SU-DHL-6 (cell line): ENCODE data around the gene ILDR2.

ENCODE experiments used
- CTCF ChIP-seq: fragments of 200-600 bp; sonication (generic); IDR thresholded peaks from one replicate; pipeline ENCODE4 v1.5.1; 2017; ENCODE audit warnings: antibody characterized with exemption, mild to moderate bottlenecking, low read length, moderate library complexity; ENCODE audit not compliant: insufficient read depth, poor library complexity, severe bottlenecking
- EZH2phosphoT487 ChIP-seq: fragments of 200-600 bp; sonication (generic), shearing (Covaris generic); conservative IDR thresholded peaks from 2 replicates; pipeline ENCODE4 v1.6.1; 2018; ENCODE audit warnings: mild to moderate bottlenecking, antibody characterized with exemption, low read length, moderate library complexity, mixed read lengths

GRCh38 chr1:166884971-166885370, 90.4 kb downstream of the ILDR2 start:
- TF ChIP-seq CTCF = no peak
- no peak for TF ChIP-seq EZH2phosphoT487
